ENCODE results near the gene MACROD2. TPM values are rescaled to one million over a fixed set of nuclear protein-coding genes. Genes with fewer than 3 reads are reported as not detected.

Gene MACROD2
- total RNA-seq, 2 experiments from 2014 or later = not detected

DNA sequence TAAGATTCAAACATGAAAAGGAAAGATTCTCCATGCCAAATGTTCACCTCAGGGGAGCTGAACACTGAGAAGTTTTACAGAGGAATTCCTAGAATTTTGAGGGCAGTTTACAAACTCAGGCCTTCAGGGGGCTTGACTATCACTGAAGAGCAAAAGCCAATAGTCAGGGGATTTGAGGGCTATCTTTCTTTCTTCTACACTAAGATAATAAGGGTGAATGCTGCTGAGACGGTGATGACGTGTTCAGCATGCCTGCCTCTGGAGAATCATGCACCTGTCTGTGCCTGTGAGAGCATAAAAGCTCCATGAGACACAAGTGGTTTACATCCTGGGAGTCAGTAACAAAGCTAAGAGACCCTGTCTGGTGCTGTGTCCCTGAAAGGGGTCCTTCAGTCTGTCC lies 1492.4 kb downstream of the MACROD2 start:
- Mint-ChIP-seq H3K9me3 (peaks cover 3% of the 10 kb centered on the region), H3K4me3 (no peak overlapping the region), H3K4me1 (no peaks in the 10 kb centered on the region), H3K27ac (no peak overlapping the region), H3K27me3 (no peaks in the 10 kb centered on the region), H3K36me3 (ENCODE audit: low read depth) (no peaks in the 10 kb centered on the region)
- POLR2A ChIA-PET = no interaction called here
- DNase-seq = no peak
- CTCF ChIA-PET = no interaction called here

DNA sequence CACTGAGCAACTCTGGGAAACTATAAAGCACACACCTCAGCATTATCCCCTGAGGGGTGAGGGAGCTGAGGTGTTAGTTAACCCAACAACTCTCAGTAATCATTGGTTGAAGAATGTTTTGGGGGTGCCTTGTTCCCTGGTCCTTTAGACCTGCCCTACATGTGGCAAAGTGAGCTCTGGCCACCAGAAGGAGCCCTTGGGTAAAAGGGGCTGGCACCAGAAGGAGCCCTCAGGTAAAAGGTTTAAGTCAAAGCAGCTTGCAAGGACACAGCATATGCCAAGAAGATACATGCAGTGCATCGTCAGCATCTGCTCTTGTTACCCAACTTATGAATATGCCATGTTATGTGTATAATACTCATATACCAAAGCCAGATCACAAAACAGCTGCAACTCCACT lies 1496.3 kb downstream of the MACROD2 start:
- Mint-ChIP-seq H3K9me3 (peaks cover 12% of the 10 kb centered on the region), H3K4me1 (no peaks in the 10 kb centered on the region), H3K27me3 (no peaks in the 10 kb centered on the region), H3K4me3 (no peak overlapping the region), H3K27ac (no peak overlapping the region), H3K36me3 (ENCODE audit: low read depth) (no peaks in the 10 kb centered on the region)
- DNase-seq = no peak
- CTCF ChIA-PET = no interaction called here
- POLR2A ChIA-PET = no interaction called here

DNA sequence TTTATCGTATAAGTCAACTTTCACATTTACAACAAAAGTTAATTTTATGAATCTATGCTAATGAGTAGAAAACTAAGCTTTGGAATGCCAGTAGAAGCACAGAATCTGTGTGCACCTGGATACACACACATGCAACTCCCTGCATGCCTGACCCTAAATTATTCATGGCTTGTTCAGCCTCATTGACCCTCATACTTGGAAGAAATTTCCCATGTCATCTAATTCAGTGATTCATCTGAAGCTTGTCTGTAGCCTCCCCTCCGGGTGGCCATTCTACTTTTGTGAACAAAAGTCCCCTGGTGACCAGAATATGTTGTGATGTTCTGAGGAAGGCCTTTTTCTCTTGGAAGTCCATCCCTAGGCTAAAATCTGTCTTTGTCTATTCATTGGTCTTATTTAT lies 1499.5 kb downstream of the MACROD2 start:
- peaks cover 17% of the 10 kb centered on the region for H3K9me3 Mint-ChIP-seq
- H3K27ac Mint-ChIP-seq = no peak overlapping the region
- H3K36me3 Mint-ChIP-seq (ENCODE audit: low read depth) = no peaks in the 10 kb centered on the region
- no peaks in the 10 kb centered on the region for H3K27me3 Mint-ChIP-seq
- H3K4me3 Mint-ChIP-seq = no peak overlapping the region
- H3K4me1 Mint-ChIP-seq = no peaks in the 10 kb centered on the region
- CTCF ChIA-PET = no interaction called here
- no peak for DNase-seq
- POLR2A ChIA-PET = no interaction called here

DNA sequence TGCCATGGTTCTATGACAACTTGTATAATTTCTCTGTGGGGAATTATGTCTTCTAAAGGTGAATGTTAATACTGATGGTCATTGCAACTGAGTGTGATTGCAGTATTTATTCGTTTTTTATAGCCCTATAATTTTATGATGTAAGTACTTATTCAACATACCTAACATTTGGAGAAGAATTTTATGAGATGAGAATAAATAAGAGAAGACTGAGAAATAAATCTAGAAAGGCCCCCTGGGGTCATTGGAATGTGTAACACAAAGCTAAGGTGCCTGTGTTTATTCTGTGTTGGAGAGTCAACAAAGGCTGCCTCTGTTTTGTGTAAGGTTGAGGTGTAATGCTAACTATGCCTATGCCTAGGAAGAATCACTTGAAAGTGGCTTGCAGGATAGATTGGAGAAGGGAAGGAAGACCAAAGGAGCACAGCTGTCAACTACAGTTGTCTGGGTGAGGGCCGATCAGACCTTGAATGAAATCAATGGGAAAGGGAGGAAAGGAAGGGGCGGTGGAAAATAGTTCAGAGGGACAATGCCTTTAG lies 1501.3 kb downstream of the MACROD2 start:
- Mint-ChIP-seq H3K9me3 (peaks cover 17% of the 10 kb centered on the region), H3K4me1 (no peaks in the 10 kb centered on the region), H3K27me3 (no peaks in the 10 kb centered on the region), H3K36me3 (ENCODE audit: low read depth) (no peaks in the 10 kb centered on the region), H3K27ac (no peak overlapping the region), H3K4me3 (no peak overlapping the region)
- ChIA-PET POLR2A (no interaction called here), CTCF (no interaction called here)
- DNase-seq = no peak

DNA sequence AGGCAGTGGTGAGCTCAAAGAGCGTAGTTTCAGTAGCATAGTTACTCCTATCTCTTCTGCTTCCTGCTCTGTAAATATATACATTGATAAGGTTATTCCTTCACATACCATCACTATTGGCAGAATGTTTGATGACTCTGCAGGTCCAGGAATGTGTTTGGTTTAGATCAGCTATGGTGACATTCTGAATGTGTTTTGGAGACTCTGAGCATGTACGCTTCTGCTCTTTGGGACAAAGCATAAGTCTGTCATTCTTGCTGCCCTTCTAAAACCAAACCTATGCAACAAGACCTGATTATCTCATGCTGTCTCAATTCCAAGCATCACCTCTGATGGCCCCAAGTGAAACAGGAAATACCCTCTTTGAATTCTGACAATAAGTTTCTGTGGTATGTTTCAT lies 1503.6 kb downstream of the MACROD2 start:
- no peak overlapping the region for H3K4me3 Mint-ChIP-seq
- no peak for DNase-seq
- no peaks in the 10 kb centered on the region for H3K4me1 Mint-ChIP-seq
- CTCF ChIA-PET = interaction anchor here (0.5 kb wide), 1 partner anchor 887 kb away, joined by 3 read pairs; no protein-coding TSS in a partner anchor
- no peaks in the 10 kb centered on the region for H3K27me3 Mint-ChIP-seq
- POLR2A ChIA-PET = no interaction called here
- no peaks in the 10 kb centered on the region for H3K36me3 Mint-ChIP-seq (ENCODE audit: low read depth)
- peaks cover 17% of the 10 kb centered on the region for H3K9me3 Mint-ChIP-seq
- H3K27ac Mint-ChIP-seq = no peak overlapping the region

DNA sequence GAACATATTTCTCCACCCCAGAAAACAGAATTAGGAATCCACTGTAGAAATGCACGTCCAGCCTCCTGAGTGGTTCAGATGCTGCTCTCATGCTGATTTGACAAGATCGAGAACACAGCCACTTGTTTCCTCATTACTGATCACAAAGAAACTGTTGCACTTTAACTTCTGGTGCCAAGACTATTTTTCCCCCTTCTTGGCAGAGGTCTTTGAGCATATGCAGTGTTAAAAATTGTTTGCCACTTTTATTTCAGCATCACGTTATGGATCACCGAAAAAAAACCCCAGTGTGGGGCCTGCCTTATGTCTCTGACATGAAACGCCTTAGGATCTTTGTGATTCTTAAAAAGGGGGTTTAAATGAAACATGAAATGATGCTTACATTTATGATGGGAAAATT lies 1511.0 kb downstream of the MACROD2 start:
- CTCF ChIA-PET = no interaction called here
- Mint-ChIP-seq H3K27ac (no peak overlapping the region), H3K27me3 (no peaks in the 10 kb centered on the region), H3K36me3 (ENCODE audit: low read depth) (no peaks in the 10 kb centered on the region), H3K4me1 (no peaks in the 10 kb centered on the region), H3K9me3 (peaks cover 4% of the 10 kb centered on the region), H3K4me3 (no peak overlapping the region)
- DNase-seq = no peak
- POLR2A ChIA-PET = no interaction called here

DNA sequence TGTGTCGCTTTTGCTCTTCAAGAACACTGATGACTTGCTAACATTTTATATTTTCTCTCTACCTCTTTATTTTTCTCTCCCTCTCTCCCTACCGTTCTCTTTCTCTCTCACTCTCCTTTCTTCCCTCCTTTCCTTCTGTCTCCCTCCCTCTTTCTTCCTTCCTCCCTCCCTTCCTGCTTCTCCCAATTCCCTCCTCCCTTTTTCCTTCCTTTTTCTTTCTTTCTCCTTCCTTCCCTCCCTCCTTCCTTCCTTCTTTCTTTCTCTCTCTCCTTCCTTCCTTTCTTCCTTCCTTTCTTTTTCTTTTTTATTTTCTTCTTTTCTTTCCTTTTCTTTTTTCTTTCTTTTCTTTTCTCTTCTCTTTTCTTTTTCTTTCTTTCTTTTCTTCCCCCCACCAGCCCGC lies 1511.8 kb downstream of the MACROD2 start:
- H3K27me3 Mint-ChIP-seq = no peaks in the 10 kb centered on the region
- ChIA-PET POLR2A (no interaction called here), CTCF (no interaction called here)
- H3K4me3 Mint-ChIP-seq = no peak overlapping the region
- H3K36me3 Mint-ChIP-seq (ENCODE audit: low read depth) = no peaks in the 10 kb centered on the region
- no peak for DNase-seq
- H3K9me3 Mint-ChIP-seq = peaks cover 4% of the 10 kb centered on the region
- H3K27ac Mint-ChIP-seq = no peak overlapping the region
- no peaks in the 10 kb centered on the region for H3K4me1 Mint-ChIP-seq

DNA sequence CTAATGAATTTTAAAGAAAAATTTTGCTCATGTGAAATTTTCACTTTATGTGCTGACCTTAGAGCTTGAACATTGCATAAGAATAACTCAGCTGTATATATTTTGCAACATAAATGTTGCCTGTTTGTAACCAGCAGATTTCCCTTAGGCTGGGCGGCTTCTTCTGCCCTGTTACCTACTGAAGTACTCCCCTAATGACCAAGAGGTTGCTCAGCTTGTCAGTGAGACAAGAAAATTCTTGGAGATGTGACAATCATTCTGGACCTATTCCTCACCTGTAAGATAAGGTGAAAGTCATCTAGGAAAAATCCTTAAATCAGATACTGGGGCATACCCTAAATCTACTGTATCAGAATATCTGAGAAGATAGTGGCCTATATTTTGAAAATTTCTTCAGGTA lies 1516.2 kb downstream of the MACROD2 start:
- Mint-ChIP-seq H3K9me3 (no peaks in the 10 kb centered on the region), H3K4me3 (no peak overlapping the region), H3K27me3 (no peaks in the 10 kb centered on the region), H3K4me1 (no peaks in the 10 kb centered on the region), H3K36me3 (ENCODE audit: low read depth) (no peaks in the 10 kb centered on the region), H3K27ac (no peak overlapping the region)
- CTCF ChIA-PET = no interaction called here
- POLR2A ChIA-PET = no interaction called here
- DNase-seq = no peak

DNA sequence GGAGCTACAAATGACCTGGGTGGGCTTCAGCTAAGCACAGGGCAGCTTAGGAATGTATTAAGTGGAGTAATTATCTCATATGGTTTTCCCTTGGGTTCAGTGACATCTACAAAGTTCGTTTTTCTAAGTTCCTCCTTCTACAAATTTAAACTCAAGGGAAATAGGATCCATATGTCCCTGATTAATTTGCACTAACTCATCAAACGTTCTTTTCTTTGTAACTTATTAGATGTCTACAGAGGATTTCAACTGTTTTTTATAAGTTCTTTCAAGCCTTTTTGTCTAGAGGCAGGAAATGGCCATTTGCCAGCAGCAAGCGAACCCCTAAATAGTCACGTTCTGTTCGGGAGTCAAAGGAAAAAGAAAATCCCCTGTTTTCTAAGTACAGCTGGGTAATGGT lies 1517.6 kb downstream of the MACROD2 start:
- ChIA-PET CTCF (no interaction called here), POLR2A (no interaction called here)
- Mint-ChIP-seq H3K4me3 (no peak overlapping the region), H3K36me3 (ENCODE audit: low read depth) (no peaks in the 10 kb centered on the region), H3K27me3 (no peaks in the 10 kb centered on the region), H3K9me3 (peaks cover 5% of the 10 kb centered on the region), H3K27ac (no peak overlapping the region), H3K4me1 (no peaks in the 10 kb centered on the region)
- DNase-seq = no peak

DNA sequence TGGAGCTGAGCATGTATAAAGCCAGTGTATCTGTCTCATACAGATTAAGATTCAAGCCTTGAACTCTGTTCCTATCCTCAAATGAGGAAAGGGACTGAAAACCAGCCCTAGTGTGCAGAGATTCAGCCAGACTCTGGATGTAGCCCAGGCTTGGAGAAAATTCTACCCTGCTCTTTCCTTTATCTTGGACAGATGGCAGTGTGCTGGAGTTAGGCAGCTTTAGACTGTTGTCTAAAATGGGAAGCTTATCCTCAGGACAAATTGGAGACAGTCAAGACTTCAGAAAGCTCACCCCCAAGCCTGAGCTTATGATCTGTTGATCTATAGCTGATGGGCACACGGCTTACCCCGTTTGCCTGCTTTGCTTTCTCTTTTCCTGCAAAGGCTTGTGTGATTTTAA lies 1520.4 kb downstream of the MACROD2 start:
- Mint-ChIP-seq H3K4me1 (no peaks in the 10 kb centered on the region), H3K4me3 (no peak overlapping the region), H3K9me3 (peaks cover 6% of the 10 kb centered on the region), H3K36me3 (ENCODE audit: low read depth) (no peaks in the 10 kb centered on the region), H3K27me3 (no peaks in the 10 kb centered on the region), H3K27ac (no peak overlapping the region)
- no peak for DNase-seq
- ChIA-PET POLR2A (no interaction called here), CTCF (no interaction called here)

DNA sequence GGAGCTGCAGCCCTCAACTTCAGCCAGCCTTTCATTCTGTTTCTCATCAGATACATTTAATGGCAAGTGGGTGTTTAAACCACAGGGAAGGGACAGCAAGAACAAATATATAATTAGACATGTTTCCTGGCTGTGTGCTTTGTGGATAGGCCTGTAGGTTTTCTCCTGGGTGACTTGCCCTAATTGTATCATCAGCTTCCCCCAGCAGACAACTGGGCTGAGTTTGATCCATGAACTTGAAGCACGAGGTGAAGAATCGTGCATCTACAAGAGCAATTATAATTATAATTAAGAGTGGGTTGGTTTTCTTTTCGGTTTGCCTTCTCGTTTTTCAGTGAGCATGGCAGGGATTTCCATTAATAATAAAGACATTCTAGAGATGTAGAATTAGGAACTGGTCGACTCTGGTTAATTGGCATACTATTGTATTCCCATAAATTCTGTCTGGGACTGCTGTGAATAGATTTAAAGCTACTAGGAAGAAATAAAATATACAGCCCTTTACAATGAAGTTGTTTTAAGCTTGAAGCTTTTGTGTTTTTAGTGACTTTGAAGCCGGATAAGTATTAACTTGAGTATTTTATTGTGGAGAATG lies 1525.7 kb downstream of the MACROD2 start:
- DNase-seq = no peak
- CTCF ChIA-PET = no interaction called here
- Mint-ChIP-seq H3K36me3 (ENCODE audit: low read depth) (no peaks in the 10 kb centered on the region), H3K4me1 (no peaks in the 10 kb centered on the region), H3K4me3 (no peak overlapping the region), H3K27me3 (no peaks in the 10 kb centered on the region), H3K9me3 (peaks cover 17% of the 10 kb centered on the region), H3K27ac (no peak overlapping the region)
- POLR2A ChIA-PET = no interaction called here

DNA sequence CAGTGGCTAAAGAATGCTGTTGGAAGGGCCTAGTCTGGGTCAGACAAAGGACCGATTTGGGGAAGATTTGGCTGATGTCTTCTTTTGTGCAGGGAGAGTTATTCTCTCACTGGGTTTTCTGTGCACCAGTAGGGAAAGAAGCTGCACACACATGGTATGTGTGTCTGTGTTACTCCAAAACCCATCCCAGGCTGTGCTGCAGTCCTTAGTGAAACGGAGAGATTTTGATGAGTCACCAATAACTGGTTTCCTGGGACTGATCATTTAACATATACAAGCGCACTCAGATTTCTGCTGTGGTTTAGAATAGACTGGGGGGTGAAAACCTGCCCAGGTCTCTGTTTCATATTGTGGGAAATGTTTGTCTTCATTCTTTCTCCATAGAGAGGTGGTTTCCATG lies 1528.1 kb downstream of the MACROD2 start:
- H3K4me1 Mint-ChIP-seq = no peaks in the 10 kb centered on the region
- DNase-seq = no peak
- peaks cover 18% of the 10 kb centered on the region for H3K9me3 Mint-ChIP-seq
- H3K27ac Mint-ChIP-seq = no peak overlapping the region
- H3K27me3 Mint-ChIP-seq = no peaks in the 10 kb centered on the region
- ChIA-PET POLR2A (no interaction called here), CTCF (no interaction called here)
- H3K36me3 Mint-ChIP-seq (ENCODE audit: low read depth) = no peaks in the 10 kb centered on the region
- H3K4me3 Mint-ChIP-seq = no peak overlapping the region

DNA sequence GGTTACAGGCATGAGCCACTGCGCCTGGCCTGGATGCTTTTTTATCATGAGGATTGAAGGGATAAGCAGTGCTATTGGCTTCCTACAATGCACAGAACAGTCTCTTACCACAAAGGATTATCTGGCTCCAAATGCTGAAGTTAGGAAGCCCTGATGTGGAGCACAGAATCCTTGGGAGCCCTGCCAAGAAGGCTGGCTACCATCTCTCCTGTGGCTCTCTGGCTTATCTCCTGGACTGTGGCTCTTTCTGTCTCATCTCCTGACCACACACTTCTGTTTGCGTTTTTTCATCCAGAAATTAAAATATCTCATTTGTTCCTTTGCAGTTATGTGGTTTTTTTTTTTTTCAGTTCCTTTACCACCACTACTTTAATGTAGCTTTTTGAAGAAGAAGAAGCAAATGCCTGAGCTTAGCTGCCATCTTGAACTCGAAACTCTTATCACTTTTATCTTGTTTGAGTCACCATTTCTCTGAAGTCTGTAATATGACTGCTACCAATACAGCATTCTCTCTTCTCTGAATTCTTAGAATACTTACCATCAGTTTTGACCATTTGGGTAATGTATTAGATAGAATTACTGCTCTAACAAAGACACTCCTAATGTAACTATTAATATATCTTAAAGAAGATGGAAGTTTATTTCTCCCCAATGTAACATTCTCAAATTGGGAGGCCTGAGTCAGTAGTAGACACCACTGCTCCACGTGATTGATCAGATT lies 1533.2 kb downstream of the MACROD2 start:
- H3K36me3 Mint-ChIP-seq (ENCODE audit: low read depth) = no peaks in the 10 kb centered on the region
- ChIA-PET CTCF (no interaction called here), POLR2A (no interaction called here)
- H3K27ac Mint-ChIP-seq = no peak overlapping the region
- H3K4me1 Mint-ChIP-seq = no peaks in the 10 kb centered on the region
- H3K4me3 Mint-ChIP-seq = no peak overlapping the region
- no peak for DNase-seq
- no peaks in the 10 kb centered on the region for H3K27me3 Mint-ChIP-seq
- H3K9me3 Mint-ChIP-seq = peaks cover 11% of the 10 kb centered on the region

DNA sequence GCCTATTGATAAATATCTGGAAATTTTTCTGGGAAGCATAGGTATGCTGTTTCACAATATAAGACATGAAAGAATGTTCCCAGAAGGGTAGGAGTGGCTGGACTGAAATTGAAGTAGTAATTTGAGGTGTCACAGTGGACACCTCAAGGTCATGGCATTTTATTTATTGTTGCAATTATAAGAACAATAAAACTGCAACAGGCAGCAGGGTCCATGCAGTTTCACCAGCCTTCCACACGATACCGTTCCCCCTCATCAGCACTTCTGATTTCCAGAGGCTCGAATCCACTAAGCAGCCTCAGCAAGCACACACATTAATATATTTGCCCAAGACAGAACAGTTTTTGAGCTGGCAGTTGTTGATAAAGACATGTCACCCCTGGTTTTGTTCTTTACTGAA lies 1540.5 kb downstream of the MACROD2 start:
- H3K9me3 Mint-ChIP-seq = peaks cover 8% of the 10 kb centered on the region
- H3K4me3 Mint-ChIP-seq = no peak overlapping the region
- CTCF ChIA-PET = no interaction called here
- no peak for DNase-seq
- no peak overlapping the region for H3K27ac Mint-ChIP-seq
- POLR2A ChIA-PET = no interaction called here
- no peaks in the 10 kb centered on the region for H3K36me3 Mint-ChIP-seq (ENCODE audit: low read depth)
- no peaks in the 10 kb centered on the region for H3K27me3 Mint-ChIP-seq
- H3K4me1 Mint-ChIP-seq = no peaks in the 10 kb centered on the region

All from activated CD4-positive, alpha-beta memory T cell treated with anti-CD3 and anti-CD28 coated beads, Interleukin-2, amount 10 ng/mL, durations not matched to agents 7 days and 5 days (primary cell).